ENCODE results near the gene USP6NL.

DNA sequence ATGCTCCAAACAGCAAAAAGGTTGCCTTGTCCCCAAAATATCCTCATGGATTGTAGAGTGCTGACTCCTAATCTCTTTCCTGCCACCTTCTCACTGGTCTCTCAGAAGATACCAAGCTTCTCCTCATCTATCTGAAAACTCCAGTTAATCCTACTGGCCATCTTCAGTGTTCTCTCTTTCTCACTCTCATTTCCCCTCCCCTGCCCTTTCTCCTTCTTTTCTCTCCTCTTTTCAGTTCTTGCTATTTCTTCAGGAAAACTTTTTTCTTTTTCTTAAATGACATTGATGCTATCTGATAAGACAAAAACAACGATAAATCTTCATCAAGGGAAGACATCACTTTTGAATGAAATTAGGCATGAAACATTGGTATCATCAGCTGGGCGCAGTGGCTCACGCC, 109.8 kb downstream of the USP6NL start:
- TF ChIP-seq, protein P1, sequence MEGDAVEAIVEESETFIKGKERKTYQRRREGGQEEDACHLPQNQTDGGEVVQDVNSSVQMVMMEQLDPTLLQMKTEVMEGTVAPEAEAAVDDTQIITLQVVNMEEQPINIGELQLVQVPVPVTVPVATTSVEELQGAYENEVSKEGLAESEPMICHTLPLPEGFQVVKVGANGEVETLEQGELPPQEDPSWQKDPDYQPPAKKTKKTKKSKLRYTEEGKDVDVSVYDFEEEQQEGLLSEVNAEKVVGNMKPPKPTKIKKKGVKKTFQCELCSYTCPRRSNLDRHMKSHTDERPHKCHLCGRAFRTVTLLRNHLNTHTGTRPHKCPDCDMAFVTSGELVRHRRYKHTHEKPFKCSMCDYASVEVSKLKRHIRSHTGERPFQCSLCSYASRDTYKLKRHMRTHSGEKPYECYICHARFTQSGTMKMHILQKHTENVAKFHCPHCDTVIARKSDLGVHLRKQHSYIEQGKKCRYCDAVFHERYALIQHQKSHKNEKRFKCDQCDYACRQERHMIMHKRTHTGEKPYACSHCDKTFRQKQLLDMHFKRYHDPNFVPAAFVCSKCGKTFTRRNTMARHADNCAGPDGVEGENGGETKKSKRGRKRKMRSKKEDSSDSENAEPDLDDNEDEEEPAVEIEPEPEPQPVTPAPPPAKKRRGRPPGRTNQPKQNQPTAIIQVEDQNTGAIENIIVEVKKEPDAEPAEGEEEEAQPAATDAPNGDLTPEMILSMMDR (optimal IDR thresholded peaks at IDR 0.05 in 1 of 3, IDR thresholded peaks at IDR 0.05 in 1 of 3, conservative IDR thresholded peaks at IDR 0.05 in 1 of 3; ENCODE audit: extremely low read depth in 1 of 3, insufficient read depth in 2 of 3, low read length in 3 of 3): no peak
- TF ChIP-seq EZH2 (IDR thresholded peaks at IDR 0.05; ENCODE audit: low read length): no peak
